Liver (tissue), 9 donors: ENCODE measurements around the gene OR7A10. TPM values are rescaled to one million over a fixed set of nuclear protein-coding genes. Genes with fewer than 3 reads are reported as not detected.

Experiments
- DNase-seq: peaks from one replicate; pipeline ENCODE4 v3.0.0-alpha.2; 2017; ENCODE audit warnings: low spot score
- H3K27ac ChIP-seq, 2 donors: one replicate each; pipeline ENCODE4 v1.7.0; 2013; ENCODE audit warnings: inconsistent platforms in 2 of 2, low read length in 2 of 2, control low read depth in 1 of 2, low read depth in 1 of 2, mild to moderate bottlenecking in 1 of 2
- H3K27me3 ChIP-seq, 4 donors: one replicate each; pipeline versions ENCODE4 v1.6.1 to v1.7.0; 2013; ENCODE audit warnings: low read length in 3 of 4, inconsistent platforms in 1 of 4, mild to moderate bottlenecking in 1 of 4, moderate library complexity in 1 of 4; ENCODE audit not compliant: control insufficient read depth in 4 of 4, insufficient read depth in 4 of 4
- H3K36me3 ChIP-seq, 4 donors: one replicate each; pipeline versions ENCODE4 v1.6.1 to v1.7.0; 2013; ENCODE audit warnings: low read length in 3 of 4, mild to moderate bottlenecking in 3 of 4, low read depth in 1 of 4, moderate library complexity in 1 of 4; ENCODE audit not compliant: control insufficient read depth in 4 of 4, insufficient read depth in 3 of 4
- H3K4me1 ChIP-seq, 4 donors: one replicate each; pipeline versions ENCODE4 v1.6.1 to v1.7.0; 2013; ENCODE audit warnings: low read length in 3 of 4, mild to moderate bottlenecking in 3 of 4, moderate library complexity in 1 of 4; ENCODE audit not compliant: control insufficient read depth in 4 of 4, insufficient read depth in 4 of 4
- H3K4me3 ChIP-seq, 3 donors: one replicate each; pipeline versions ENCODE4 v1.6.1 to v1.7.0; 2013; ENCODE audit warnings: low read length in 3 of 3, control low read depth in 1 of 3, low read depth in 1 of 3, mild to moderate bottlenecking in 1 of 3
- H3K9ac ChIP-seq, 2 donors: one replicate each; pipeline ENCODE4 v1.7.0; 2013; ENCODE audit warnings: low read length in 2 of 2, mild to moderate bottlenecking in 2 of 2, moderate library complexity in 2 of 2, control low read depth in 1 of 2, low read depth in 1 of 2
- H3K9me3 ChIP-seq, 4 donors: one replicate each; pipeline versions ENCODE4 v1.6.1 to v1.7.0; 2013; ENCODE audit warnings: low read length in 3 of 4; ENCODE audit not compliant: control insufficient read depth in 4 of 4
- ATF3 ChIP-seq: IDR thresholded peaks from 2 replicates; pipeline ENCODE4 v1.6.1; 2016; ENCODE audit warnings: antibody characterized with exemption
- EGR1 ChIP-seq, 2 donors: IDR thresholded peaks; 2 replicates each; pipeline ENCODE4 v1.6.1; 2016 to 2018; ENCODE audit warnings: antibody characterized with exemption in 2 of 2, low read depth in 2 of 2
- FOXA1 ChIP-seq: IDR thresholded peaks from 2 replicates; pipeline ENCODE4 v1.6.1; 2016; ENCODE audit warnings: antibody characterized with exemption
- FOXA2 ChIP-seq: IDR thresholded peaks from 2 replicates; pipeline ENCODE4 v1.6.1; 2016; ENCODE audit warnings: antibody characterized with exemption
- GABPA ChIP-seq, 2 donors: IDR thresholded peaks in 1 of 2; conservative IDR thresholded peaks in 1 of 2; 2 replicates each; pipeline ENCODE4 v1.6.1; 2016; ENCODE audit warnings: antibody characterized with exemption in 2 of 2, mild to moderate bottlenecking in 1 of 2, moderate library complexity in 1 of 2
- JUND ChIP-seq, 2 donors: IDR thresholded peaks; 2 replicates each; pipeline ENCODE4 v1.6.1; 2016; ENCODE audit warnings: antibody characterized with exemption in 2 of 2
- NR2F2 ChIP-seq: IDR thresholded peaks from 2 replicates; pipeline ENCODE4 v1.6.1; 2016; ENCODE audit warnings: antibody characterized with exemption
- REST ChIP-seq: IDR thresholded peaks from 2 replicates; pipeline ENCODE4 v1.6.1; 2016; ENCODE audit warnings: antibody characterized with exemption, mild to moderate bottlenecking
- SP1 ChIP-seq: IDR thresholded peaks from 2 replicates; pipeline ENCODE4 v1.6.1; 2018; ENCODE audit warnings: antibody characterized with exemption, mild to moderate bottlenecking
- TAF1 ChIP-seq: conservative IDR thresholded peaks from 2 replicates; pipeline ENCODE4 v1.6.1; 2016; ENCODE audit warnings: antibody characterized with exemption, mild to moderate bottlenecking
- YY1 ChIP-seq: IDR thresholded peaks from 2 replicates; pipeline ENCODE4 v1.6.1; 2016; ENCODE audit warnings: antibody characterized with exemption, mild to moderate bottlenecking
- WGBS: extraction: QIAGEN DNeasy Blood & Tissue Kit; methylation state at CpG from one replicate; pipeline ENCODE4 v1.1.7; 2013; 5-methylcytosine and 5-hydroxymethylcytosine counted together
- polyA plus RNA-seq, 2 donors: library from polyadenylated mRNA; stranded (reverse) in 1 of 2; unstranded in 1 of 2; fragments of 200-250 nt in 1 of 2; fragments of >200 nt in 1 of 2; fragmentation: Nextera tagmentation in 1 of 2; extraction: Ambion mirVana in 1 of 2; gene quantifications; one replicate each; pipeline versions ENCODE4 v1.2.1 to v1.2.3, GENCODE V29; 2013 to 2015
- total RNA-seq, 2 donors: library from RNA; depleted of rRNA; stranded (reverse); fragments of >200 nt; gene quantifications; one replicate each; pipeline ENCODE4 v1.2.3, GENCODE V29; 2014
- donor health status: healthy.
- donor health status: healthy.
- donor health status: healthy.
- donor health status: healthy.
- donor health status: healthy.

The OR7A10 gene
- total and polyA plus RNA-seq, 4 donors = not detected

- TF ChIP-seq GABPA (IDR thresholded peaks at IDR 0.05 in 1 of 2, conservative IDR thresholded peaks at IDR 0.05 in 1 of 2) = no peak
- TF ChIP-seq EGR1 (IDR thresholded peaks at IDR 0.05; ENCODE audit: low read depth in 2 of 2) = no peak
- TF ChIP-seq TAF1 = no peak
- TF ChIP-seq REST = no peak
- no peak for TF ChIP-seq ATF3
- no peak for TF ChIP-seq JUND (IDR thresholded peaks at IDR 0.05)
- TF ChIP-seq FOXA1 = no peak
- TF ChIP-seq FOXA2 = no peak
- no peak for TF ChIP-seq YY1
- TF ChIP-seq SP1 = no peak
- Histone ChIP-seq H3K9me3 (peaks cover 0 to 4% (median 0%) of the 10 kb centered on the region in 4 donors), H3K9ac (no peak overlapping the region), H3K4me3 (no peak overlapping the region), H3K27me3 (peaks cover 0 to 4% (median 0%) of the 10 kb centered on the region in 4 donors), H3K36me3 (no peaks in the 10 kb centered on the region), H3K4me1 (no peaks in the 10 kb centered on the region), H3K27ac (no peak overlapping the region)
- 43% methylated on average over 1 of the region's 1 CpG for WGBS
- no peak for DNase-seq
Measured at GRCh38 chr19:14840206-14840605, 8.5 kb downstream of the OR7A10 start.

- 65% methylated on average over 4 of the region's 4 CpGs for WGBS
- Histone ChIP-seq H3K27me3 (peaks cover 0 to 7% (median 0%) of the 10 kb centered on the region in 4 donors), H3K9ac (no peak overlapping the region), H3K36me3 (no peaks in the 10 kb centered on the region), H3K9me3 (peaks cover 0 to 4% (median 0%) of the 10 kb centered on the region in 4 donors), H3K27ac (no peak overlapping the region), H3K4me1 (peaks cover 0 to 1% (median 0%) of the 10 kb centered on the region in 4 donors), H3K4me3 (no peak overlapping the region)
- no peak for DNase-seq
- TF ChIP-seq TAF1 = no peak
- TF ChIP-seq REST = no peak
- TF ChIP-seq NR2F2 = no peak
Measured at GRCh38 chr19:14837391-14837790, 11.3 kb downstream of the OR7A10 start.
